ENCODE results near the gene NGEF. TPM values are rescaled to one million over a fixed set of nuclear protein-coding genes. Genes with fewer than 3 reads are reported as not detected.

The NGEF gene
- total RNA-seq, 8 experiments from 2014 or later = 5.3 to 47.0 (median 8.4) TPM

- in situ Hi-C loops (cut with MboI; ENCODE audit: low pct_unique_long_range_greater_than_20kb in 2 of 9, low sequenced_read_pairs in 9 of 9, unreplicated experiment in 9 of 9) = no loop called here
- H3K4me1 ChIP-seq (replicated peaks in 1 of 2) = no peaks in the 10 kb centered on the region
- no peak overlapping the region for H3K27ac ChIP-seq
- WGBS, 10 experiments = 90 to 100% (median 96%) methylated on average over 1 to 4 of the region's 4 CpGs; no CpG with 5 or more reads in 4 of the 10 experiments
- no peak overlapping the region for H3K4me3 ChIP-seq
- ATAC-seq (replicated peaks in 6 of 8) = no peak
These were observed 176.1 kb downstream of the NGEF start for GRCh38 chr2:232836934-232837333.

GRCh38 chr2:232835687-232836208, 177.3 kb downstream of the NGEF start:
- in situ Hi-C loops (cut with MboI; ENCODE audit: low pct_unique_long_range_greater_than_20kb in 2 of 9, low sequenced_read_pairs in 9 of 9, unreplicated experiment in 9 of 9) = no loop called here
- Histone ChIP-seq H3K27ac (no peak overlapping the region), H3K4me1 (replicated peaks in 1 of 2) (no peaks in the 10 kb centered on the region), H3K4me3 (no peak overlapping the region)
- 19 to 100% (median 82%) methylated on average over 1 to 13 of the region's 14 CpGs; no CpG with 5 or more reads in 2 of the 10 experiments for WGBS, 10 experiments
- ATAC-seq (replicated peaks in 6 of 8) = no peak

GRCh38 chr2:232833830-232834229, 179.2 kb downstream of the NGEF start:
- H3K4me3 ChIP-seq = no peak overlapping the region
- peak in 1 of 8 experiments; percentile 44 for ATAC-seq (replicated peaks in 6 of 8)
- H3K27ac ChIP-seq = no peak overlapping the region
- in situ Hi-C loops (cut with MboI; ENCODE audit: low pct_unique_long_range_greater_than_20kb in 2 of 9, low sequenced_read_pairs in 9 of 9, unreplicated experiment in 9 of 9) = no loop called here
- 86 to 100% (median 96%) methylated on average over 1 of the region's 1 CpG; no CpG with 5 or more reads in 6 of the 10 experiments for WGBS, 10 experiments
- no peaks in the 10 kb centered on the region for H3K4me1 ChIP-seq (replicated peaks in 1 of 2)

DNA sequence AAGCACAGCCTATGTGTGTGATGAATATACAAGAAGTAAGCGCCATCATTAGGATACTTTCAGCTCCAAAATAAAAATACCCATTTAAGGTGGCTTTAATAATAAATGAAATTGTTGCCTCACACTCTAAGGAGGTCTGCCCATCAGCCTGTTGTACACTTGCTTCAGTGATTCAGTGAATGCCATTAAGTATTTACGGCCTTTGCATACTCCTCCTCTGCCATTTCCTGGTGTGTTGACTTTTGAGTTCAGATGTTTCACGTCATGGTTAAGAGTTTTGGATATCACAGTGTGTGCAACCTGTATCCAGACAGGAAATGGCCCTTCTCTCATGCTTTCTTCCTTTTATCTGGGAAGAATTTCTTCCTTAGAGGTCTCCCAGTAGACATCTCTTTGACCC, 181.6 kb downstream of the NGEF start:
- Histone ChIP-seq H3K4me1 (replicated peaks in 1 of 2) (no peaks in the 10 kb centered on the region), H3K27ac (no peak overlapping the region), H3K4me3 (no peak overlapping the region)
- in situ Hi-C loops (cut with MboI; ENCODE audit: low pct_unique_long_range_greater_than_20kb in 2 of 9, low sequenced_read_pairs in 9 of 9, unreplicated experiment in 9 of 9) = no loop called here
- no peak for ATAC-seq (replicated peaks in 6 of 8)
- WGBS, 10 experiments = 93 to 100% (median 100%) methylated on average over 1 to 3 of the region's 3 CpGs; no CpG with 5 or more reads in 2 of the 10 experiments

DNA sequence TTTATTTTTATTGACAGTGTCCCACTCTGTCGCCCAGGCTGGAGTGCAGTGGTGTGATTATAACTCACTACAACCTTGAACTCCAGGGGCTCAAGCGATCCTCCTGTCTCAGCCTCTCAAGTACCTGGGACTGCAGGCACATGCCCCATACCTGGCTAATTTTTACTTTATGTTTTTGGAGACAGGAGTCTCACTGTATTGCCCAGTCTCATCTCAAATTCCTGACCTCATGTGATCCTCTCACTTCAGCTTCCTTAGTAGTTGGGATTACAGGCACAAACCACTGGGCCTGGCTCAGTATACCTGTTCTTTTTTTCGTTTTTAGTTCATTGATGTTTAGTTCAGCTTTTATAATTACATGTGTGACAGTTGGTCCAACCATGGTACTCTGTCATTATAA, 183.1 kb downstream of the NGEF start:
- in situ Hi-C loops (cut with MboI; ENCODE audit: low pct_unique_long_range_greater_than_20kb in 2 of 9, low sequenced_read_pairs in 9 of 9, unreplicated experiment in 9 of 9) = no loop called here
- no peak for ATAC-seq (replicated peaks in 6 of 8)
- H3K4me3 ChIP-seq = no peak overlapping the region
- WGBS, 10 experiments = 73 to 100% (median 89%) methylated on average over 1 to 3 of the region's 3 CpGs; no CpG with 5 or more reads in 1 of the 10 experiments
- H3K27ac ChIP-seq = no peak overlapping the region
- H3K4me1 ChIP-seq (replicated peaks in 1 of 2) = no peaks in the 10 kb centered on the region

Other genes with a start within 250 kb of the NGEF start
- gene KCNJ13, start 236.7 kb downstream of the NGEF start, total RNA-seq = 1 to 10 TPM; 1.0 to 7.9 (median 1.9) TPM
- gene SNORC, start 143.0 kb downstream of the NGEF start, total RNA-seq = 1 to 10 TPM; 1.4 to 3.7 (median 2.3) TPM
- gene NEU2, start 19.4 kb upstream of the NGEF start, total RNA-seq = under 1 TPM in 1 of 8 experiments, not detected in 7; 0.77 TPM
- 1 to 10 TPM; 2.0 to 8.5 (median 3.8) TPM for gene INPP5D, start 47.1 kb upstream of the NGEF start, total RNA-seq
- gene ATG16L1, start 238.4 kb upstream of the NGEF start, total RNA-seq = 10 to 100 TPM; 18.0 to 48.0 (median 25.9) TPM

Measured in motor neuron (in vitro differentiated cells).